NCI-H69 (cell line): ENCODE results near the gene KLHL12.

Experiments used
- DNase-seq: peaks from one replicate; lab custom pipeline; 2025; lab: John Stamatoyannopoulos, UW

The KLHL12 gene

DNA sequence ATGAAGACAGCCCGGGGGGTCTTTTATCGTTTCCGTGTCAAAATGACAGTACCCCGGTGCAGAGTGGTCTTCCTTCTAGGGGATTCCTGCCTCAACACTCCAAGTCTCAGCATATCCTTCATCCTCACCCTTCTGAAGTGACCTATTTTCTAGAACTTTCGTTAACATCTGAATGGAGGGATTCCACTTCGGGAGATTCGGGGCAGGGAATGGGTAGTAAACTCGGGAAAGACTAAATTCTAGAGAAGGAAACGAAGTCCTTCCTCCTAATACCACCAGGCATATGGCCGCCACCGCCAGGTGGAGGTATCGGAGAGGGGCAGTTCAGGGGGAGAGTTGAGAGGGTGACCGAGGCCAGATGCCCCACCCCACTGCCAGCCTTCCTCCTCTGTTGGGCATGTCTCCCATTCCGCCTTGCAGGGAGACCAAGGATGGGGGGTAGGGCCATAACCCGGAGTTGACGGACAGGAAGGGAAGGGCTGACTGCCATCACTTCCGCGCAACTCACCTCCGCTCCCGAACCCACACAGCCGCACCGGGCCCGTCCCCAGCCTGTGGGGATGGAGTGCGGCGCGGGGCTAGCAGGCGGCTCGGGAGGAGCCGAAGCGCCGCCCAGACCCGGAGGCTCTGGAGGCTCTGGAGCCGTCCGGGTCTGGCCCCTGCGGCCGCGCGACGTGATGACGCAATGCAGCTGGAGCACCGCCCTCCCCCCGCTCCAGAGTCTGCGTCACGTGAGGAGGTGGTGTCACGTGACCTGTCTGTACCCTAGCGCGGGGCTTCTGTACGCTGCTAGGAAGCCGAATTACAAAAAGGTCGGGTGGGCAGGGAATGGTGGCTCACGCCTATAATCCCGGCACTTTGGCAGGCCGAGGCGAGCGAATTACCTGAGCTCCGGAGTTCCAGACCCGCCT, at the start of gene KLHL12:
TSS of gene KLHL12 (minus strand) at position 654 of the 911 bp plus-strand sequence. CDS start 2,072 bp downstream, outside the sequence.
- DNase-seq = peak; percentile 99

DNA sequence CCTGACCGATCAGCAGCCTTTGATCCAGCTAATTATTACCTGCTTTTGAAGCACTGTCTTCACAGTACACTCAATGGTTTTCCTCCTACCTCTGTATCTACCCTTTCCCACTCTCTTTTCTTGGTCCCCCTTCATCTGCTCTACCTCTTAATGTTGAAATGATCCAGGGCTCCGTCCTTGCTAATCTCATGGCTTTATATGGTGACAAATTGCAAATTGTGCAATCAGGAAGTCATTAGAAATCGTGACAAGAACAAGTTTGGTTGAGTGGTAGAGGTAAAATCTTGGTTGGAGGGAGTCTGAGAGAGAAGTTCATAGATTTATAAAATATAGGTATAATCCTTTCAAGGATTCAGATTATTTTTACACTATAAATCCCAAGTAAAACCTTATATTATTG, 49.6 kb upstream of the KLHL12 start:
- no peak for DNase-seq

DNA sequence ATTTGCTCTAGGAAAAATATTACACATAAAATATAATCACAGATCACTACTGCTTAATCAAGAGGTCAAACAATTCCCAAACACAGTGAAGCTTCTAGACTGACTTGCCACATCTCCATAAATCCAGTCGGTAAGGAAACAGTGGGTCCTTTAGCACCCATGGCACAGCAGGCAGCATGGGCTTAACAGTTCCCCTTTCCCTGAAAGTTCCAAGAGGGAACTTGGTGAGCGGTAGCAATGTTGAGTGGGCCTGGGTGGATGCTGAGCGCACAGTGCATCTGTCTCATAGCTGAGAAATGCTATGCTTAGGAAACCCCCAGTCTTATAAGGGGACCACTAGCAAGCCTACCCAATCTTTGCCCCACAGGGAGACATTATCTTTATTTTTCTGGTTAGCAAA, 47.8 kb upstream of the KLHL12 start:
- DNase-seq = no peak

DNA sequence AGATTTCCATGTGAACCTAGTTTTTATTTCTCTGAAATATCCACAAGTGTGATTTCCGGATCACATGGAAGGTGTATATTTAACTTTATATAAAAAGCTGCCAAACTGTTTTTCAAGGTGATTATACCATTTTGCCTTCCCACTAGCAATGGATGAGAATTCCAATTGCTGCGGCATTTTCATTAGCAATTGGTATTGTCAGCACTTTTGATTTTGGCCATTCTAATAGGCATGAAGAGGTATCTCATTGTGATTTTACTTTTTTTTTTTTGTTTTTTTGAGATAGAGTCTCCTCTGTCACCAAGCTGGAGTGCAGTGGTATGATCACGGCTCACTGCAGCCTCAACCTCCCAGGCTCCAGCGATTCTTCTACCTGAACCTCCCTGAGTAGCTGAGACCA, 45.0 kb upstream of the KLHL12 start:
- DNase-seq = no peak

DNA sequence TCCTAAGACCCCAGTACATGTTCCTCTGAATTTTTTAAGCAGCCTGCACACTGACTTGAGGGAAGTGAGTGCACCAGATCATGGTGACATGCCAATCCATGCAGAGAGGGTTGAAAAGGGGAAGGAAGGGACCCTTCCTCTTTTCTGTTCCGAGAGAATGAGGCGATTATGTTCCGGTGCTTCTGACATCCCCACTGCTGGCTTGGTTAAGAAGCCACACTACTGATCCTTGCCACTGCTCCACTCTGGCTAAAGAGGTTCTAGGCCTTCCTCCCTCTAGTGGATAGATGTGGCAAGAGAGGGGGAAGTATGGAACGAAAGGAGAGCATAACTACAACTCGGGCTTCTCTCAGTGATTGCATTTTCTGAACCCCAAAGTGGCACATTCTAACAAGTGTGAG, 41.9 kb upstream of the KLHL12 start:
- DNase-seq = peak; percentile 79

DNA sequence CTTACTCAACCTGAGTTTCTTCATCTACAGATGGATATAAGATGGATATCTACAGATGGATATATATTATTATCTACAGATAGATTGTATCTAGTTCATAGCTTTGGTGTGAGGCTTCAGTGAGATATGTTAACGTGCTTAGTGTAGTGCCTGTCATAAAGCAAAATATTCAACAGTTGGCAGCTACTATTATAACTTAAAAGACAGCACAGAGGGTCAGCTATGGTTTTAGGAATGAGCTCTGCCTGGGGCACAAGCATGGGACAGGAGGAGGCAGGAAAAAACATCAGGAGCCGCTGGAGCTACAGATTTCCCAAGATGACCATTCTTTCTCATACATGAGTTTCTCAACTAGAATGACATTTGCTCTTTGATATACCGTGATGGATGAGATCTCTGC, 41.3 kb upstream of the KLHL12 start:
- DNase-seq = no peak

DNA sequence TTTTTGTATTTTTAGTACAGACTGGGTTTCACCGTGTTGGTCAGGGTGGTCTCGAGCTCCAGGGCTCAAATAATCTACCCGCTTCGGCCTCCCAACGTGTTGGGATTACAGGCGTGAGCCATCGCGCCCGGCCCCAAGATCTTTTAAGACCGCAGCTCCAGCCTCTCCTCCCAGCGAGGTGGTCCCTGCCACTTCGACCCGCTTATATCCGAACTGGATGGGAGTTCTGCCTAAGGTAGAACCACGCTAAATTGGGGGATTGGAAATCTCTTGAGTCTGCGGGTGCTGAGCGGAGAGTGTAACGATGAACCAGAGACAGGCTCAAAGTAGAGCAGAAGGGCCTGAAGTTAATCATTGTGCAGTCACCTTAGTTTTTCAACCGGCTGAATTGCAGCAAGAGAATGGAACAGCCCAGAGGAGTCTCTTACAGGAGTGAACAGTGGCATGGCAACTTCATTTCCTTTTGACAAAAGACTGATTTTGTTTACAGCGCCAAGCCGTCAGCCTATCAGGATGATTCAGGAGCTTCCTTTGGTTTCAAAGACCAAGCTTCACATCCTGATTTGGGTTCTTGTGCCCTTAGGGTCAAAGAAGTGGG, 40.7 kb upstream of the KLHL12 start:
- peak; percentile 60 for DNase-seq

DNA sequence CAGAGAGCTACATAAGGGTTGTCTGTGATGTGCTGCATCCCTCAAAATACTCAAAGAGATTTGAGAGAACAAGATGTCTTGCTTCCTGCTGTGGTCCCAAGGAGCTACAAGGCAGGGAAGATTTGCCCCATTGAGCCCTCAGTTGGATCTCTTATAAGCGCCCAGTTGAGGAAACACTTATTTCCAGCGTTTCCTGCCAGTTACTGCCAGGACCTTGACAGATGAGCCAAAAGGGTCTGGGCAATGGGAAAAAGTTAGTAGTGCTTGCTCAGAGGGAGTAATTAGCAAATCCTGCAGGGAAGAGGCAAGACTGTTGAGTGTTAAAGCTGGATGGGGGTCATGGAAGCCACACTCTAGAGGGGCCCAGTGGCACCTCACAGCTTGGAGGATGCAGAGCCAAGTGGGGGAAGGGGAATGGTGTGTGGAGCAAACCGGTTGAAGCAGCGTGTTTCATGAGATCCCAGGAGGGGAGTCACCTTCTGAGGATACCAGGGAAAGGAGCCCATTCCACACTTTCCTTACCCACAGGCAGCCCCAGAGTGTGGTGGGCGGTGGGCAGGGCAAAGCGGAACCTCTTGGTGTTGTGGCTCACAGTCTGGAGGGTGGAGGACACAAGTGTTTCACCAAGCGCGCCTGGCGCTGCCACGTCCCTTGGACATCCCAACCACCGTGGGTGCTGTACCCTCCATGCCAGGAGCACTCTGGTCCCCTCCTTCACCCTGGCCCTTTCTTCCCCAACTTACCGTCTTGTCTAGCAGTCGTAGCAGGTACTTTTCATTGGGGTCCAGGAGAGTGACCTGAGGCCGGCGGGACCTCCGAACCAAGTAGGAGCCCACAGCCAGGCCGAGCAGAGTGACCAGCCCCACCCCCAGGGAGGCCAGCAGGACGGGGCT, 39.2 kb upstream of the KLHL12 start:
- peak; percentile 35 for DNase-seq

DNA sequence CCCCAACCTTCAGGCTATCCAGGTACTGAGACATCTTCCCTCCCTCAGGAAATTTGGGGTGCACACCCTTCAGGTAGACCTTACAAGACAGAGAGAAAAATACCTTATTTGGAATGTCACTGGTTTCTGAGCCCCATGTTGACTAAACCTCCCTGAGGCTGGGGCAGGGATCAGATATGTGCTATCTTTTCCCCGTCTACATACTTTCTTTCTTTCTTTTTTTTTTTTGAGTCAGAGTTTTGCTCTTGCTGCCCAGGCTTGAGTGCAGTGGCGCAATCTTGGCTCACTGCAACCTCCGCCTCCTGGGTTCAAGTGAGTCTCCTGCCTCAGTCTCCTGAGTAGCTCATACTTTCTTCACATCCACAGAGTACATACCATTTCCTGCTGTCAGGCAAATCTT, 38.4 kb upstream of the KLHL12 start:
- DNase-seq = no peak

DNA sequence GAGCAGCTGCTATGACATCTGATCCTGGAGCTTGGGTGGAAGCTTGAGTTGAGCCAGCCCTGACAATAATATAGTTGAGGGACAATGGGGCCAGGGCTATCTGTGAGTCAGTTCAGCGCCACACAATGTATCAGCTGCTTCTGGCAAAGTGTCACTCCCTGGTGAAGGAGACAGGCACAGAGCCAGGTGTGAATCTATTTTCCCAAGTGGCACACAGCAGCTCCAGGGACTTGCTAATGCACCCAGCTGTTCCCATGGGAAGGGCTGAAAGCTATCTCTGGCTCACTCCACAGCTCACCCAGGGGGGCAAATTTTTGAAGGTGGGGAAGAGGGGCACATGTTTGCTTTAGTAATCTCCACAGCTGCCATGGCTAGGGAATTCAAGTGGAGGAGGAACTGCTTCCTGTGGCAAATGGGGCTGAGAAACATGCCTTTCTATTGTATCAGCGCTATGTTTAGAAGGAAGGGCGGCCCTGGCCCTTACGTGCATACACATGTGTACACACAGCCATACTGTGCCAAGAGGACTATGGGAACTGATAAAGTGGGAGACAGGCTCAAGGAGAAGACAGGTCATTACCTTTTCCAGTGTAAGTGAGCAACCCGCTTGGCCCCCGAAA, 37.9 kb upstream of the KLHL12 start:
- peak; percentile 99 for DNase-seq

DNA sequence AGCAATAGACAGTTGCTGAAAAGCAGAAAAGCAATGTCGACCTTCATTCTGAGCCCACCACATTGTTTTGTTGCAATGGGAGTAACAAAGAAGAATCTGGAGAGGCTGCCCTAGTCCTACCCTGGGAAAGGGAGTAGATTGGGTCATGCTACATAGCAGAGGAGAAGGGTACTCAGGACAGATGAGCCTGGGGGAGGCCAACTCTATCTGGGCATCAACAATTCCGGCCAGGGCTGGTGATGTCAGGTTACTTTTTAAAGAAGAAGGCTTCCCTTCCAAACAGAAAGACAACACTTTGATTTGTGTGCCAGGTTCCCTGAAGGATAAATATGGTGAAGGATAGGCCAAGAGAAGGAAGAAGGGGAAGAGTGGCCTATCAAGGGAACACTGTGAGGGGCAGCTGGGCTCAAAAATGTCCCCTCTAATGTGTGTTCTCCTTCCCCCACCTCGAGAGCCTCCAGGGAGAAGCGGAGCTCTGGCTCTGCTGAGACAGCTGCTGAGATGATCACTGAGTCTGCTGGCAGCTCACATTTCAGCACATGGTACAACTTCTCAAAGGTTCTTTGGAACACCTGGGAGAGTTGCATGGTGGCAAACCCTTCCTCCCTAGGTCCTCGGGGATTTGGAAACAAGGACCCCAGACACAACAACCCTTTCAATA, 34.3 kb upstream of the KLHL12 start:
- DNase-seq = no peak

DNA sequence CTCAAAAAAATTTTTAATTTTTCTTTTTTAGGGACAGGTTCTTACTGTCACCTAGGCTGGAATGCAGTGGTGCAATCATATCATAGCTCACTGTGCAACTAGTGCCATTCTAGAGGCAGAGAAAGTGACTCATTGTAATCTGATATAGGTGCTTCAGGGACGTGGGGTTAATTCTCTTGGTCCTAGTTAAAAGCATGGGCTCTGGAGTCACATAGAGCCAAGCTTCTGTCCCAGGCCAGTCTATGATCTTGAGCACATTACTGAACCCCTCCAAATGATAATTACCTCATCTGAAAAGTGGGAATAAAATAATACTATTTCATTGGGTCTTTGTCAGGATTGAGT, 32.2 kb upstream of the KLHL12 start:
- DNase-seq = peak; percentile 61

DNA sequence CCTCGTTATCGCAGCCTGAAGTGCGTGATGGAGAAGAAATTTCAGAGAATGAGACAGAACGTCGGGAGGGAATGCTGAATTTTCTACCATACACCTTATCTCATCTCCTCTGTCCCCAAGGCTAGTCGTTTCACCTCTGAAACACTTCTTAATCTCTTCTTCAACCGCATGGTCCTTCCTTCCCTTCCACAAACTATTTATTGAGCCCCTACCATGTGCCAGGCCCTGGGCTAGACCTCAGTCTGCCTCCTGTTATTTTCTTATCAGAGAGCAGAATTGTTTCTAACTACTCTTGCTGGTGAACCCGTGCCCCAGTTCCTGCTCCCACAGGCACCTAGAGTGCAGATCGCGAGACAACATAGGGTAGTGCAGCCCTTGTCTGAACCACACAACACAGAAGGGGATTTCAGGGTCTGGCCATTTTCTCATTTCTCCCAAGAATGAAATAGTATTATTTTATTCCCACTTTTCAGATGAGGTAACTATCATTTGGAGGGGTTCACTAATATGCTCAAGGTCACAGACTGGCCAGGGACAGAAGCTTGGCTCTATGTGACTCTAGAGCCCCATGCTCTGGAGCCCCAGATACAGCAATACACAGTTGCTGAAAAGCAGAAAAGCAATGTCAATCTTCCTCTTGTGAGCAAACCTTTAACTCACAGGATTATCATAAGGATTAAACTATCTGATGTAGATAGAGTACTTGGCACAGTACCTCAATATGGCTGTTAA, 31.7 kb upstream of the KLHL12 start:
- DNase-seq = peak; percentile 45

DNA sequence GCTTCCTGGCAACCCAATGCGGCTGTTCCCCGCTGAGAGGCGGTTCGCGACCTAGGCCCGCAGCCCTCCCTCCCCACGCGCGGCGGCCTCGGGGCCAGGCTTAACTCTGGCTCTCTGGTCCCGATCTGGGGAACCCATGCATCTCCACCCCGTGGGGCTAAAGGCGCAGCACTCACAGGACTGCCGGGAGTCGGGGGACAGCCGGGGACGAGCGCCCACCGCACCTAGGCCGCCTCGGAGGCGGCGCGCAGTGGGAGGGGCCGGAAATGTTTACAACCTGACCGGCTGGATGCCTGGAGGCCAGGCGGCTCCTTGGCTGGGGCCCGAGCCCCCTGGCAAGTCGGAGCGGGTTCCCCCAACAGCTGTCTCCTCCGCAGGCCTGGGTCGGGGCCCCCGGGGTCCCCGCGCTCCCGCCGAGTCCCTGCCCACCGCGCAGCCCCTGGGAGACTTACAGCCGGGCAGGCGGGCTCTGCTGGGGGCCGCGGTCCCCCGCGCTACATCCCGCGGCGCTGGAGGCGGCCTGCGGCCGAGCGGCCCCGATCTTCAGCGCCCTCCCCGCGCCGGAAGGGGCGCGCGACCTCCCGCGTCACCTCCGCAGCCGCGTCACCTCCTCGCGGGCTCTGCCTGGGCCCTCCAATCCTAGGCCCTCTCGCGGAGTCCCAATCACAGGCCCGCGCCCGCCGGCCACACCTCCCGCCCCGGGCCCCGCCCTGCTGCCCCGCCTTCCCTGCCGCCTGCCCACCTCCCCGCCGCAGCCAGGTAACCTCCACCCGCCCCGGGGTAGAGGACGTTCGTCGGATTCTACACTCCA, 30.9 kb upstream of the KLHL12 start, which contains the start of gene ADIPOR1:
TSS of gene ADIPOR1 (minus strand) at position 580 of the 811 bp plus-strand sequence. CDS start 7,242 bp downstream, outside the sequence.
- peak; percentile 97 for DNase-seq

DNA sequence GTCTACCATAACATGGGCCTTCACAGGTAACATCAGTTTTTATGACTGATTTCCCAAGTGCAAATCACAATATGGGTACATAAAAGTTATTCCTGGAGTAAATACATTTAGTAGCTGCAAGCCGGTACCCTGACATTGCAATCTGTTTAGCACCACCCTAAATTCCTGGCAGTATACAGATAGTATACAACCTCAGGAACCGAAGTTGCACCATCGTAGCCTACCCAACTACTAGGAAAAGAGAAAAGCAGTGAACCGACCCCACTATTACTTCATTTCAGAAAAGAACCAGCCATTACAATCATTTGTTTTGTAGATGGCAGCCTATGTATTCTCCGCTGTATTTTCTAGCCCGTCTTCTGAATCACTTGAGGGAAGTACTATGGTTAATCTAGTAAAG, 29.9 kb upstream of the KLHL12 start:
- DNase-seq = no peak

DNA sequence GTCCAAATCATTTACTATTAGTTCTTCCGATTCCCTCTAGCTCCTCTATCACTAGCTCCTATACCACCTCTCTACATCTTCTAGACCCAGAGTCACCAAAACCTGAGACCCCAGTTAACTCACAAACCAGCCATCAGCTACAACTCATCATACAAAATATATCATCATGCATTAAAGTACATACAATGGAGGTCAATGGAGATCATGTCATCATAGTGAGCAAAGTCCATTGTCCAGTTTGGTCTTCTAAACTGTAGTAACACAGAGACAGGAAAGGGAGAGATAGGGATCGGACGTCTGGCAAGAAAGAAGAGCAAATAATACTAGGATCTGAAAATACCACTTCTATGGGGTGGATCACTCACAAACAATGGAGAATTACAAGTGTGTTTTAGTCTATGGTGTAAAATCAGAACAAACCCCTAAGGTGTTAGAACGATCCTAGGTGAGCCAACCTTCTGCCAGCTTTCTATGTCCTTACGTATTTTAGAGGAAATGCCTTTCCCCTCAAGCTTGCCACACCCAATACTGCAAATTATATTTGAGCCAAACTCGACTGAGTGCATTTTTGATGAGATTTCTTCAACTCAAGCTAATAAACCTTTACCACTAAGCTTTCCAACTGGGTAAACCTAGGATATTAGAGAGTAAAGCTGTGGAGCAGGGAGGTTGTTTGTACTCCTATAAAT, 27.2 kb upstream of the KLHL12 start:
- no peak for DNase-seq

DNA sequence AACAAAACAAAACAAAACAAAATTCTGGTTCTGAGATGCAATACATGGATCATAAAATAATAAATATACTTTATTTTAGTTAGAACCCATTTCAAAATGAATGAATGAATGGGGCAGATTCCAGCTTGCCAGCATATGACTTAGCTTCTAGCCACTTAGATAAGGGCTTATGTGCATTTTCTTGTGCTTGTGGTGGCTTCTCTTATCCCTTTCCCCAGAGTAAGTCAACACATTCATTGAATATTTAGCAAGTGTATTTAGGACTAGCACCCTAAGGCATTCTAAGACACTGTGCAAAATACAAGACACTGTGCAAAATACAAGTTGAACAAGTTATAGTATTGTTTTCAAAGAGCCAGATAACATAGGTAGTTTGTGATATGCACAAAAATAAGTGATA, 26.4 kb upstream of the KLHL12 start:
- no peak for DNase-seq

DNA sequence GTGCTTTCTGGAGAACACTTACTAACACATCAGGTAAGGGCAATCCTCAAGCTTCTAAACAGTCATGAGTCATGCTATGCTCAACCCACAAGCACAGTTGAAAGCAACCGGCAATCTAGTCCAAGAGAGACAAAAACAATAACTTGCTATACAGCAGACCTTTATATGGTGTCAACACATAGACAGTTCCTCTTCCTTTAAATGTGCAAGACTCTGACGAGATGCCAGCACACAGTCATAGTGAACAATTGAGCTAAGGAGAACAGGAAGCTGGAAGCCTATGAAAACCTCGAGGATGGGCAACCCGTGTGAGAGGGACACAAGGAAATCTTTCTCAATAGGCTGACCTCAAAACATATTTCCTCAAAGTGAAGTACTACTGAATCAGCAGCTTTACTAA, 25.8 kb upstream of the KLHL12 start:
- no peak for DNase-seq

DNA sequence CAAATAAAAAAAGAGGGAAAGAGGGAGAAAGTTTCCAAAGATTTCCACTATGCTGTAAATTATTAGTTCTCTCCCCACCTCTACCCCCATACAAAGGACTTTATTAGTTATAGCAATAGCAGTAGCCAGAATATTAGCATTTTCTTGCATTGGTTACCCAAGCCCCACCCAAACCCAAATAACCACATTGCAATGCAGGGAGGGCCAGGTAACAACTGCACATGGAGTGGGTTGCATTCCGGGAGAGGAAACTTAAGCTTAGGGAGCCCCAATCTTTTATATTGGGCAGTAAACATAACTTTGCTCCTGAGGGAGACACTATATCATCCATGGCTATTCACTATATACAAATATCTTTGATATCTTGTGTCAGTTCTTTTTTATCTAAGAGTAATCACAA, 25.1 kb upstream of the KLHL12 start:
- no peak for DNase-seq
